K562 (cell line): ENCODE data around the gene HIPK2. TPM values are rescaled to one million over a fixed set of nuclear protein-coding genes. Genes with fewer than 3 reads are reported as not detected.
A peak's percentile ranks its signal among the peaks of the same experiment; 100 is the strongest.

ENCODE experiments used
- ATAC-seq: fragments of 200-7000 bp; cut with Tn5 transposase; 3 replicates; pipeline ENCODE4 v1.9.1; 2020; ENCODE audit warnings: moderate library complexity
- BruUV-seq: library from RNA; stranded (reverse); fragments of 400-500 nt; replicated peaks from 2 replicates; lab custom pipeline; 2021; lab: Mats Ljungman, UMichigan
- CTCF ChIA-PET: fragments of 300-600 bp; formaldehyde crosslinking; extraction: SDS; loops from one replicate; lab custom pipeline; 2021; ENCODE audit warnings: low intra/inter-chr PET ratio; lab: Yijun Ruan, JAX
- POLR2A ChIA-PET: fragments of 300-600, 350-650 bp; sonication (Branson Sonifier 250); formaldehyde crosslinking; extraction: SDS; loops from one replicate; lab custom pipeline; 2021; ENCODE audit warnings: antibody characterized with exemption, inconsistent platforms; lab: Yijun Ruan, JAX
- DNase-seq, 4 experiments: peaks; one replicate each; pipeline versions ENCODE4 v3.0.0 to v3.0.0-alpha.2; 2011 to 2018; ENCODE audit warnings: low spot score in 3 of 4, mixed read lengths in 3 of 4; ENCODE audit errors: extremely low read depth in 1 of 4
- FAIRE-seq: peaks from 2 replicates; lab custom pipeline; 2011; peaks lifted over from hg19 to GRCh38; lab: Jason Lieb, UNC
- H2AFZ ChIP-seq: 2 replicates; pipeline ENCODE4 v1.6.0; 2011; ENCODE audit warnings: low read depth, low read length, control low read depth, inconsistent platforms
- H3K27ac ChIP-seq: fragments of 200-600 bp; 3 replicates; pipeline ENCODE4 v1.8.0; 2011; ENCODE audit warnings: low read depth, mild to moderate bottlenecking, control low read depth, inconsistent platforms, low read length, moderate library complexity, mixed read lengths; ENCODE audit errors: extremely low read depth
- H3K27me3 ChIP-seq, 2 experiments: fragments of 300-600 bp in 1 of 2; 2 replicates in 1 of 2; 3 replicates in 1 of 2; pipeline versions ENCODE4 v1.6.0 to v1.8.0; 2011; ENCODE audit warnings: inconsistent platforms in 2 of 2, low read length in 2 of 2, mild to moderate bottlenecking in 1 of 2, mixed read lengths in 1 of 2, moderate library complexity in 1 of 2; ENCODE audit not compliant: control insufficient read depth in 2 of 2, insufficient read depth in 2 of 2
- H3K36me3 ChIP-seq: fragments of 300-600 bp; 3 replicates; pipeline ENCODE4 v1.8.0; 2011; ENCODE audit warnings: mild to moderate bottlenecking, low read length, inconsistent platforms; ENCODE audit not compliant: control insufficient read depth, insufficient read depth
- H3K4me1 ChIP-seq, 2 experiments: fragments of 200-600 bp in 1 of 2; replicated peaks in 1 of 2; 2 replicates in 1 of 2; 3 replicates in 1 of 2; pipeline versions ENCODE4 v1.5.1 to v1.8.0; 2011; ENCODE audit warnings: inconsistent platforms in 2 of 2, low read length in 2 of 2, mild to moderate bottlenecking in 1 of 2, mixed read lengths in 1 of 2, moderate library complexity in 1 of 2; ENCODE audit not compliant: control insufficient read depth in 2 of 2, insufficient read depth in 2 of 2
- H3K4me2 ChIP-seq: 2 replicates; pipeline ENCODE4 v1.6.1; 2011; ENCODE audit warnings: low read length, control low read depth, inconsistent platforms, mixed read lengths; ENCODE audit not compliant: insufficient read depth
- H3K4me3 ChIP-seq: fragments of 200-600 bp; sonication (generic), shearing (Covaris generic); 2 replicates; pipeline ENCODE4 v1.5.1; 2016; ENCODE audit warnings: control low read depth, inconsistent platforms
- H3K79me2 ChIP-seq: fragments of 200-600 bp; 3 replicates; pipeline ENCODE4 v1.8.0; 2011; ENCODE audit warnings: low read length, inconsistent platforms; ENCODE audit not compliant: control insufficient read depth, insufficient read depth
- H3K9ac ChIP-seq, 2 experiments: 2 replicates each; pipeline versions ENCODE4 v1.6.0 to v1.6.1; 2011; ENCODE audit warnings: low read depth in 2 of 2, low read length in 2 of 2, control low read depth in 1 of 2, inconsistent platforms in 1 of 2, mild to moderate bottlenecking in 1 of 2, mixed read lengths in 1 of 2; ENCODE audit not compliant: insufficient read depth in 1 of 2
- H3K9me1 ChIP-seq: one replicate; pipeline ENCODE4 v1.6.0; 2011; ENCODE audit warnings: inconsistent platforms, mild to moderate bottlenecking, low read length, moderate library complexity; ENCODE audit not compliant: control insufficient read depth, insufficient read depth
- H3K9me3 ChIP-seq: replicated peaks from 2 replicates; pipeline ENCODE4 v1.5.1; 2011; ENCODE audit warnings: low read depth, low read length, inconsistent platforms; ENCODE audit not compliant: control insufficient read depth, insufficient read depth
- H4K20me1 ChIP-seq: replicated peaks from 2 replicates; pipeline ENCODE4 v1.6.1; 2011; ENCODE audit warnings: low read length, inconsistent platforms, mixed read lengths; ENCODE audit not compliant: control insufficient read depth, insufficient read depth
- C11orf30 ChIP-seq: fragments of 450-650 bp; IDR thresholded peaks from 2 replicates; pipeline ENCODE4 v1.6.1; 2016; ENCODE audit warnings: low read depth, mild to moderate bottlenecking
- GTF2E2 ChIP-seq: fragments of 200-800 bp; sonication (Bioruptor generic); IDR thresholded peaks from 2 replicates; pipeline ENCODE4 v1.6.1; 2016; ENCODE audit warnings: missing genetic modification characterization, missing compliant biosample characterization
- HDAC2 ChIP-seq: fragments of 450-650 bp; IDR thresholded peaks from 2 replicates; pipeline ENCODE4 v1.6.1; 2016; ENCODE audit warnings: mild to moderate bottlenecking
- MBD1 ChIP-seq: fragments of 250-450 bp; sonication (Bioruptor Pico); IDR thresholded peaks from 2 replicates; pipeline ENCODE4 v1.8.0; 2022; ENCODE audit warnings: inconsistent platforms
- PKNOX1 ChIP-seq: fragments of 450-650 bp; IDR thresholded peaks from 2 replicates; pipeline ENCODE4 v1.6.1; 2016
- SNAPC5 ChIP-seq: fragments of 250-450 bp; sonication (Bioruptor Pico); IDR thresholded peaks from 2 replicates; pipeline ENCODE4 v1.8.0; 2021; ENCODE audit warnings: moderate library complexity, mild to moderate bottlenecking, inconsistent platforms
- SOX6 ChIP-seq: fragments of 450-650 bp; IDR thresholded peaks from 2 replicates; pipeline ENCODE4 v1.6.1; 2014; ENCODE audit warnings: mild to moderate bottlenecking
- TAF7 ChIP-seq: fragments of 450-650 bp; IDR thresholded peaks from 2 replicates; pipeline ENCODE4 v1.6.1; 2016; ENCODE audit warnings: missing genetic modification characterization, missing compliant biosample characterization
- ZBTB26 ChIP-seq: fragments of 450-650 bp; formaldehyde crosslinking; IDR thresholded peaks from 2 replicates; pipeline ENCODE4 v1.4.0; 2022; ENCODE audit warnings: missing genetic modification characterization
- ZBTB7A ChIP-seq: IDR thresholded peaks from 2 replicates; pipeline ENCODE4 v1.6.1; 2011; ENCODE audit warnings: low read depth, mild to moderate bottlenecking, low read length, moderate library complexity, borderline replicate concordance; ENCODE audit not compliant: control insufficient read depth
- ZFP91 ChIP-seq: sonication (generic); formaldehyde crosslinking; IDR thresholded peaks from 2 replicates; pipeline ENCODE4 v1.8.0; 2022; ENCODE audit warnings: mild to moderate bottlenecking, missing genetic modification reagents
- ZNF280B ChIP-seq: fragments of 250-450 bp; sonication (Bioruptor Pico); IDR thresholded peaks from 2 replicates; pipeline ENCODE4 v1.5.1; 2021; ENCODE audit warnings: mild to moderate bottlenecking
- ZNF766 ChIP-seq: fragments of 200-800 bp; sonication (Bioruptor generic); conservative IDR thresholded peaks from 2 replicates; pipeline ENCODE4 v1.6.1; 2016; ENCODE audit warnings: missing genetic modification characterization, missing compliant biosample characterization
- WGBS: fragments of 100-300 bp; shearing (Covaris generic); methylation state at CpG from one replicate; pipeline ENCODE4 v1.1.6; 2016; ENCODE audit warnings: low coverage, mixed read lengths; ENCODE audit not compliant: insufficient coverage; ENCODE audit errors: missing lambda C conversion rate; 5-methylcytosine and 5-hydroxymethylcytosine counted together
- in situ Hi-C: fragments of 300-500 bp; cut with MboI; formaldehyde crosslinking; loops from 4 replicates; pipeline ENCODE4 v1.15.0; 2018; ENCODE audit warnings: inconsistent platforms, mixed read lengths
- intact Hi-C: fragments of 100-400 bp; cut with micrococcal nuclease; formaldehyde crosslinking; loops from 2 replicates; pipeline ENCODE4 v1.14.2; 2022
- polyA plus RNA-seq, 8 experiments: library from polyadenylated mRNA; depleted of rRNA in 4 of 8; stranded (reverse) in 5 of 8; unstranded in 3 of 8; fragments of >200 nt; fragmentation: Nextera tagmentation in 2 of 8; fragmentation: Illumina TruSeq in 1 of 8; extraction: Ambion mirVana in 2 of 8; extraction: Trizol in 1 of 8; gene quantifications; 2 replicates each; pipeline versions ENCODE4 v1.2.1 to v1.2.3, GENCODE V29; 2011 to 2014; ENCODE audit warnings: inconsistent platforms in 1 of 8, missing spikeins in 1 of 8
- total RNA-seq, 7 experiments: library from RNA; depleted of rRNA in 6 of 7; stranded (reverse); fragments of >200 nt in 6 of 7; fragmentation: Illumina TruSeq in 2 of 7; extraction: Trizol in 2 of 7; gene quantifications; 2 replicates each; pipeline versions ENCODE4 v1.2.1 to v1.2.3, GENCODE V29; 2011 to 2021; ENCODE audit warnings: low replicate concordance in 1 of 7

The HIPK2 gene
- total and polyA plus RNA-seq, 9 of the 15 experiments (the other 6 are each of a cell fraction or from before 2014, with no cell fraction given) = 0.69 to 19.8 (median 5.1) TPM

- no peaks in the 10 kb centered on the region for H4K20me1 ChIP-seq
- ChIA-PET CTCF (interaction anchor here (0.6 kb wide), 2 partner anchors 248 to 1781 kb away, joined by 3 read pairs; no protein-coding TSS in a partner anchor), POLR2A (interaction anchor here (1.0 kb wide), 1 partner anchor 140 kb away, joined by 3 read pairs; no protein-coding TSS in a partner anchor)
- intact Hi-C loops = no loop called here
- peaks cover 0 to 15% of the 10 kb centered on the region in 2 experiments; a peak in 1 of 5 replicates for H3K27me3 ChIP-seq
- FAIRE-seq (no peak), ATAC-seq (no peak; the same call in 2 of the 3 replicates), DNase-seq (no peak)
- peaks cover 0 to 10% of the 10 kb centered on the region in 2 experiments; a peak in 3 of 5 replicates for H3K4me1 ChIP-seq
- in situ Hi-C loops = no loop called here
- 48% methylated on average over 15 of the region's 15 CpGs for WGBS
- H3K36me3 ChIP-seq = no peaks in the 10 kb centered on the region
- H3K9me3 ChIP-seq = no peaks in the 10 kb centered on the region
- no peaks in the 10 kb centered on the region for H3K79me2 ChIP-seq
- H3K4me2 ChIP-seq = no peak overlapping the region
- no peak overlapping the region for H2AFZ ChIP-seq
- no TSS peak for BruUV-seq
- no peak overlapping the region for H3K27ac ChIP-seq
- no peak overlapping the region for H3K4me3 ChIP-seq
- no peak overlapping the region for H3K9ac ChIP-seq
- no peaks in the 10 kb centered on the region for H3K9me1 ChIP-seq
- no peak for TF ChIP-seq TAF7 (tag)
- no peak for TF ChIP-seq ZNF280B
- no peak for TF ChIP-seq MBD1
- TF ChIP-seq HDAC2 = no peak
- TF ChIP-seq SNAPC5 (CRISPR knock-in tag) = no peak
- TF ChIP-seq ZFP91 (CRISPR knock-in tag) = no peak
- no peak for TF ChIP-seq GTF2E2 (tag)
- no peak for TF ChIP-seq PKNOX1
- no peak for TF ChIP-seq C11orf30
- no peak for TF ChIP-seq ZBTB26 (CRISPR knock-in tag)
- peak; percentile 57; the same call in 1 of the 2 replicates for TF ChIP-seq ZNF766
- 0 out of 2 replicates have a peak, but pooled peaks have one; percentile 53 for TF ChIP-seq ZBTB7A
- no peak for TF ChIP-seq SOX6
These were observed 210.8 kb downstream of the HIPK2 start for GRCh38 chr7:139566736-139567646.
